ENCODE results near the gene MEF2A.

DNA sequence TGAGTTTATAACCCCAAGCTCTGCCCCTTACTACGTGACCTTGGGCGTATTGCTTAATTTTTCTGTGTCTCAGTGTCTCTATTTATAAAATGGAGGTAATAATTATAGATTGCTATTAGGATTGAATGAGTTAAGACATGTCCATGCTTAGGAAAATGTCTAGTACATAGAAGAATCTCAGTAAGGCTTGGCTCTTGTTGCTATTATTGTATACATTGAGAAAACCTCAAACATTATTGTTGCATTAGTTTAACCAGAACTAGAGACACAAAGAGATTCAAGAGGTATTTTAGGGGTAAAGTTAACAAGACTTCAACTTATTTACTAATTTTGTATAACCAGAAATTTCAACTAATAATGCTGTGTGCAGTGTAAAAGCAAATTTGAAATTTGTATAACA lies 66.7 kb downstream of the MEF2A start:
- TF ChIP-seq SIN3A (IDR thresholded peaks at IDR 0.05; ENCODE audit: low read depth): no peak
- TF ChIP-seq, protein P1, sequence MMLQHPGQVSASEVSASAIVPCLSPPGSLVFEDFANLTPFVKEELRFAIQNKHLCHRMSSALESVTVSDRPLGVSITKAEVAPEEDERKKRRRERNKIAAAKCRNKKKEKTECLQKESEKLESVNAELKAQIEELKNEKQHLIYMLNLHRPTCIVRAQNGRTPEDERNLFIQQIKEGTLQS (IDR thresholded peaks at IDR 0.05): no peak
- TF ChIP-seq, protein P2, sequence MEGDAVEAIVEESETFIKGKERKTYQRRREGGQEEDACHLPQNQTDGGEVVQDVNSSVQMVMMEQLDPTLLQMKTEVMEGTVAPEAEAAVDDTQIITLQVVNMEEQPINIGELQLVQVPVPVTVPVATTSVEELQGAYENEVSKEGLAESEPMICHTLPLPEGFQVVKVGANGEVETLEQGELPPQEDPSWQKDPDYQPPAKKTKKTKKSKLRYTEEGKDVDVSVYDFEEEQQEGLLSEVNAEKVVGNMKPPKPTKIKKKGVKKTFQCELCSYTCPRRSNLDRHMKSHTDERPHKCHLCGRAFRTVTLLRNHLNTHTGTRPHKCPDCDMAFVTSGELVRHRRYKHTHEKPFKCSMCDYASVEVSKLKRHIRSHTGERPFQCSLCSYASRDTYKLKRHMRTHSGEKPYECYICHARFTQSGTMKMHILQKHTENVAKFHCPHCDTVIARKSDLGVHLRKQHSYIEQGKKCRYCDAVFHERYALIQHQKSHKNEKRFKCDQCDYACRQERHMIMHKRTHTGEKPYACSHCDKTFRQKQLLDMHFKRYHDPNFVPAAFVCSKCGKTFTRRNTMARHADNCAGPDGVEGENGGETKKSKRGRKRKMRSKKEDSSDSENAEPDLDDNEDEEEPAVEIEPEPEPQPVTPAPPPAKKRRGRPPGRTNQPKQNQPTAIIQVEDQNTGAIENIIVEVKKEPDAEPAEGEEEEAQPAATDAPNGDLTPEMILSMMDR (IDR thresholded peaks at IDR 0.05 in 2 of 3, conservative IDR thresholded peaks at IDR 0.05 in 1 of 3; ENCODE audit: borderline replicate concordance in 1 of 3, insufficient read depth in 1 of 3, low read depth in 2 of 3, low read length in 2 of 3): no peak
- TF ChIP-seq EZH2 (IDR thresholded peaks at IDR 0.05): no peak
- no peak for TF ChIP-seq POLR2A (IDR thresholded peaks at IDR 0.05; ENCODE audit: borderline replicate concordance, extremely low read depth, insufficient read depth, insufficient read length)
- TF ChIP-seq POLR2AphosphoS5 (IDR thresholded peaks at IDR 0.05; ENCODE audit: low read depth, low read length): no peak
- TF ChIP-seq RAD21 (IDR thresholded peaks at IDR 0.05; ENCODE audit: low read depth): no peak
- no peak for TF ChIP-seq JUND (IDR thresholded peaks at IDR 0.05)
- TF ChIP-seq, protein P3, sequence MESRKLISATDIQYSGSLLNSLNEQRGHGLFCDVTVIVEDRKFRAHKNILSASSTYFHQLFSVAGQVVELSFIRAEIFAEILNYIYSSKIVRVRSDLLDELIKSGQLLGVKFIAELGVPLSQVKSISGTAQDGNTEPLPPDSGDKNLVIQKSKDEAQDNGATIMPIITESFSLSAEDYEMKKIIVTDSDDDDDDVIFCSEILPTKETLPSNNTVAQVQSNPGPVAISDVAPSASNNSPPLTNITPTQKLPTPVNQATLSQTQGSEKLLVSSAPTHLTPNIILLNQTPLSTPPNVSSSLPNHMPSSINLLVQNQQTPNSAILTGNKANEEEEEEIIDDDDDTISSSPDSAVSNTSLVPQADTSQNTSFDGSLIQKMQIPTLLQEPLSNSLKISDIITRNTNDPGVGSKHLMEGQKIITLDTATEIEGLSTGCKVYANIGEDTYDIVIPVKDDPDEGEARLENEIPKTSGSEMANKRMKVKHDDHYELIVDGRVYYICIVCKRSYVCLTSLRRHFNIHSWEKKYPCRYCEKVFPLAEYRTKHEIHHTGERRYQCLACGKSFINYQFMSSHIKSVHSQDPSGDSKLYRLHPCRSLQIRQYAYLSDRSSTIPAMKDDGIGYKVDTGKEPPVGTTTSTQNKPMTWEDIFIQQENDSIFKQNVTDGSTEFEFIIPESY (IDR thresholded peaks at IDR 0.05; ENCODE audit: extremely low read depth, insufficient replicate concordance, low read length): no peak
